Measurements from ENCODE around the gene ACP4. TPM values are rescaled to one million over a fixed set of nuclear protein-coding genes. Genes with fewer than 3 reads are reported as not detected.

Gene ACP4
- total and polyA plus RNA-seq, 2 experiments from 2014 or later = not detected

DNA sequence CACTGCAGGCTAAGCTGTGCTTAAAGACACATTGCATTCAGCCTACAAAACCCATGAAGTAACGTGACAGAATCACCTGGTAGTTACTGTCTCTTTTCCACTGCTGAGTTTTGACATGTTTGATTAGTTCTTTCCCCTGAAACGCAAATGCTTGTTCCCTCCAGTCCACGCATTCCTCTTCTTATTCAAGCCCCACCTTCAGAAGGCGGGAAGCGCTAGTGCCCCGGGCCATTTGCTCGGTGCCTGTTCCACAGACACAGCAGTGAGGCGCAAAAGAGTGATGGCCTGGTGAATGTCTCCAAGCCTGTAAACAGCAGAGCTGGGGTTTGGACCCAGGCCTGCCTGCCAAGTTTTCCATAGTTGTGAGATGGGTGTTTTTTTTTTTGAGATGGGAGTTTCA, 10.9 kb downstream of the ACP4 start (continued):
- TF ChIP-seq, protein P1, sequence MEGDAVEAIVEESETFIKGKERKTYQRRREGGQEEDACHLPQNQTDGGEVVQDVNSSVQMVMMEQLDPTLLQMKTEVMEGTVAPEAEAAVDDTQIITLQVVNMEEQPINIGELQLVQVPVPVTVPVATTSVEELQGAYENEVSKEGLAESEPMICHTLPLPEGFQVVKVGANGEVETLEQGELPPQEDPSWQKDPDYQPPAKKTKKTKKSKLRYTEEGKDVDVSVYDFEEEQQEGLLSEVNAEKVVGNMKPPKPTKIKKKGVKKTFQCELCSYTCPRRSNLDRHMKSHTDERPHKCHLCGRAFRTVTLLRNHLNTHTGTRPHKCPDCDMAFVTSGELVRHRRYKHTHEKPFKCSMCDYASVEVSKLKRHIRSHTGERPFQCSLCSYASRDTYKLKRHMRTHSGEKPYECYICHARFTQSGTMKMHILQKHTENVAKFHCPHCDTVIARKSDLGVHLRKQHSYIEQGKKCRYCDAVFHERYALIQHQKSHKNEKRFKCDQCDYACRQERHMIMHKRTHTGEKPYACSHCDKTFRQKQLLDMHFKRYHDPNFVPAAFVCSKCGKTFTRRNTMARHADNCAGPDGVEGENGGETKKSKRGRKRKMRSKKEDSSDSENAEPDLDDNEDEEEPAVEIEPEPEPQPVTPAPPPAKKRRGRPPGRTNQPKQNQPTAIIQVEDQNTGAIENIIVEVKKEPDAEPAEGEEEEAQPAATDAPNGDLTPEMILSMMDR (conservative IDR thresholded peaks at IDR 0.05; ENCODE audit: low read depth in 2 of 2) = no peak

DNA sequence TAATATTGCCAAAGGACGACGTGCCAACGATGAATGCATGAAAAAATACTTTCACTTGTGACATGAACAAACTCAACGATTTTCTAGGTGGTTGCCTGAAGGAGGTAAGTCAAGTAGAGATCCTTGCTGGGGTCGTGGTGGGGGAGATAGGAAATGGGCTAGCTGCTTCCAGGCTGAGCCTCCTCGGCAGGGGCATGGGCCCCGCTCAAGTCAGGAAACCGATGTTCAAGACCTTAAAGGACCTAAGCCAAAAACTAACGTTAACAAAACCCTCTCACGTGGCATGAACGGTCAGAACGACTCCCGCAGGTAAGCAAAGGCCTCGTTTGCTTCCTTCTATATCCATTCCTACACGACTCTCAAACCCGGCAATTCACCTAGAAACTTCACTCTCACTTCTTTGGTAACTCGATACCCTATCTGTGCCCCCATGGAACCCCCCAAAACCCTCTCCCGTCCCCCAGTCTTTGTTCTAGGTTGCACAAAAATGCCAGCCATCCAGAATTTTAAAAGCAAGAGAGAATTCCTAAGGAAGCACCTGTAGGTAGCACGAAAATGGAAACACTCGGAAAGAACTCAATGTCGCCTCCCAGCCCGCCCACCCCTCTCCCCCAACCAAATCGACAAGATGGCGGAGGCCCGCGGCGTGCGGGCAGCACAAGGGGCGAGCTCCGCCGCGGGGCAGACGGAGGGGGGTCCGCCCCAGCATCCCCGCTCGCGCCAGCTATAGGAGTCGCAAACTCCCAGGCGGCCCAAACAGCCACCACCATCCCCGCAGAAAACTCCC, 13.6 kb downstream of the ACP4 start:
- Histone ChIP-seq H3K4me1 (ENCODE audit: insufficient read depth) (peaks cover 10% of the 10 kb centered on the region; the same call in 1 of the 2 replicates), H3F3A (replicated peaks; ENCODE audit: low read depth) (peaks cover 34% of the 10 kb centered on the region), H2AFZ (no peak overlapping the region), H3K9me2 (ENCODE audit: insufficient read depth) (no peaks in the 10 kb centered on the region), H3K27ac (ENCODE audit: low read depth) (peak overlapping the region; percentile 97), H3K36me3 (ENCODE audit: insufficient read depth) (peaks cover 23% of the 10 kb centered on the region), H3K4me3 (peak overlapping the region; percentile 85), H3K79me2 (replicated peaks; ENCODE audit: insufficient read depth) (peaks cover 52% of the 10 kb centered on the region), H4K20me1 (replicated peaks; ENCODE audit: insufficient read depth) (peaks cover 48% of the 10 kb centered on the region), H3K27me3 (ENCODE audit: insufficient read depth) (0 out of 2 replicates have a peak, but pooled peaks cover under 1% of the 10 kb centered on the region), H3K4me2 (peak overlapping the region; percentile 99)
- DNase-seq (ENCODE audit: low spot score) (peak; percentile 65), ATAC-seq (peak; percentile 54)
- Mint-ChIP-seq H3K4me3 (peak overlapping the region; percentile 98), H3K9me3 (peaks cover 9% of the 10 kb centered on the region; the same call in 2 of the 3 replicates), H3K27ac (peak overlapping the region; percentile 100), H3K36me3 (ENCODE audit: low read depth) (peaks cover 56% of the 10 kb centered on the region), H3K27me3 (ENCODE audit: insufficient read depth, low read depth, poor library complexity) (peaks cover 18% of the 10 kb centered on the region), H3K4me1 (peaks cover 21% of the 10 kb centered on the region)
- TF ChIP-seq NANOG (IDR thresholded peaks at IDR 0.05; ENCODE audit: borderline replicate concordance) (no peak), CREB1 (CRISPR knock-in tag; IDR thresholded peaks at IDR 0.05; ENCODE audit: low read depth) (no peak), ZNF331 (CRISPR knock-in tag; IDR thresholded peaks at IDR 0.05; ENCODE audit: low read depth) (no peak), STAT1 (IDR thresholded peaks at IDR 0.05; ENCODE audit: unreplicated experiment) (no peak), EZH2 (IDR thresholded peaks at IDR 0.05; ENCODE audit: low read depth, unreplicated experiment) (no peak), EZH2phosphoT487 (IDR thresholded peaks at IDR 0.05; ENCODE audit: unreplicated experiment) (no peak), ZNF114 (CRISPR knock-in tag; IDR thresholded peaks at IDR 0.05) (no peak)
- TF ChIP-seq, protein P2, sequence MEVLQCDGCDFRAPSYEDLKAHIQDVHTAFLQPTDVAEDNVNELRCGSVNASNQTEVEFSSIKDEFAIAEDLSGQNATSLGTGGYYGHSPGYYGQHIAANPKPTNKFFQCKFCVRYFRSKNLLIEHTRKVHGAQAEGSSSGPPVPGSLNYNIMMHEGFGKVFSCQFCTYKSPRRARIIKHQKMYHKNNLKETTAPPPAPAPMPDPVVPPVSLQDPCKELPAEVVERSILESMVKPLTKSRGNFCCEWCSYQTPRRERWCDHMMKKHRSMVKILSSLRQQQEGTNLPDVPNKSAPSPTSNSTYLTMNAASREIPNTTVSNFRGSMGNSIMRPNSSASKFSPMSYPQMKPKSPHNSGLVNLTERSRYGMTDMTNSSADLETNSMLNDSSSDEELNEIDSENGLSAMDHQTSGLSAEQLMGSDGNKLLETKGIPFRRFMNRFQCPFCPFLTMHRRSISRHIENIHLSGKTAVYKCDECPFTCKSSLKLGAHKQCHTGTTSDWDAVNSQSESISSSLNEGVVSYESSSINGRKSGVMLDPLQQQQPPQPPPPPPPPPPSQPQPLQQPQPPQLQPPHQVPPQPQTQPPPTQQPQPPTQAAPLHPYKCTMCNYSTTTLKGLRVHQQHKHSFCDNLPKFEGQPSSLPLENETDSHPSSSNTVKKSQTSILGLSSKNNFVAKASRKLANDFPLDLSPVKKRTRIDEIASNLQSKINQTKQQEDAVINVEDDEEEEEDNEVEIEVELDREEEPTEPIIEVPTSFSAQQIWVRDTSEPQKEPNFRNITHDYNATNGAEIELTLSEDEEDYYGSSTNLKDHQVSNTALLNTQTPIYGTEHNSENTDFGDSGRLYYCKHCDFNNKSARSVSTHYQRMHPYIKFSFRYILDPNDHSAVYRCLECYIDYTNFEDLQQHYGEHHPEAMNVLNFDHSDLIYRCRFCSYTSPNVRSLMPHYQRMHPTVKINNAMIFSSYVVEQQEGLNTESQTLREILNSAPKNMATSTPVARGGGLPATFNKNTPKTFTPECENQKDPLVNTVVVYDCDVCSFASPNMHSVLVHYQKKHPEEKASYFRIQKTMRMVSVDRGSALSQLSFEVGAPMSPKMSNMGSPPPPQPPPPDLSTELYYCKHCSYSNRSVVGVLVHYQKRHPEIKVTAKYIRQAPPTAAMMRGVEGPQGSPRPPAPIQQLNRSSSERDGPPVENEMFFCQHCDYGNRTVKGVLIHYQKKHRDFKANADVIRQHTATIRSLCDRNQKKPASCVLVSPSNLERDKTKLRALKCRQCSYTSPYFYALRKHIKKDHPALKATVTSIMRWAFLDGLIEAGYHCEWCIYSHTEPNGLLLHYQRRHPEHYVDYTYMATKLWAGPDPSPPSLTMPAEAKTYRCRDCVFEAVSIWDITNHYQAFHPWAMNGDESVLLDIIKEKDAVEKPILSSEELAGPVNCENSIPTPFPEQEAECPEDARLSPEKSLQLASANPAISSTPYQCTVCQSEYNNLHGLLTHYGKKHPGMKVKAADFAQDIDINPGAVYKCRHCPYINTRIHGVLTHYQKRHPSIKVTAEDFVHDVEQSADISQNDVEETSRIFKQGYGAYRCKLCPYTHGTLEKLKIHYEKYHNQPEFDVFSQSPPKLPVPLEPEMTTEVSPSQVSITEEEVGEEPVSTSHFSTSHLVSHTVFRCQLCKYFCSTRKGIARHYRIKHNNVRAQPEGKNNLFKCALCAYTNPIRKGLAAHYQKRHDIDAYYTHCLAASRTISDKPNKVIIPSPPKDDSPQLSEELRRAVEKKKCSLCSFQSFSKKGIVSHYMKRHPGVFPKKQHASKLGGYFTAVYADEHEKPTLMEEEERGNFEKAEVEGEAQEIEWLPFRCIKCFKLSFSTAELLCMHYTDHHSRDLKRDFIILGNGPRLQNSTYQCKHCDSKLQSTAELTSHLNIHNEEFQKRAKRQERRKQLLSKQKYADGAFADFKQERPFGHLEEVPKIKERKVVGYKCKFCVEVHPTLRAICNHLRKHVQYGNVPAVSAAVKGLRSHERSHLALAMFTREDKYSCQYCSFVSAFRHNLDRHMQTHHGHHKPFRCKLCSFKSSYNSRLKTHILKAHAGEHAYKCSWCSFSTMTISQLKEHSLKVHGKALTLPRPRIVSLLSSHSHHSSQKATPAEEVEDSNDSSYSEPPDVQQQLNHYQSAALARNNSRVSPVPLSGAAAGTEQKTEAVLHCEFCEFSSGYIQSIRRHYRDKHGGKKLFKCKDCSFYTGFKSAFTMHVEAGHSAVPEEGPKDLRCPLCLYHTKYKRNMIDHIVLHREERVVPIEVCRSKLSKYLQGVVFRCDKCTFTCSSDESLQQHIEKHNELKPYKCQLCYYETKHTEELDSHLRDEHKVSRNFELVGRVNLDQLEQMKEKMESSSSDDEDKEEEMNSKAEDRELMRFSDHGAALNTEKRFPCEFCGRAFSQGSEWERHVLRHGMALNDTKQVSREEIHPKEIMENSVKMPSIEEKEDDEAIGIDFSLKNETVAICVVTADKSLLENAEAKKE (CRISPR knock-in tag; IDR thresholded peaks at IDR 0.05) = no peak
- TF ChIP-seq, protein P3, sequence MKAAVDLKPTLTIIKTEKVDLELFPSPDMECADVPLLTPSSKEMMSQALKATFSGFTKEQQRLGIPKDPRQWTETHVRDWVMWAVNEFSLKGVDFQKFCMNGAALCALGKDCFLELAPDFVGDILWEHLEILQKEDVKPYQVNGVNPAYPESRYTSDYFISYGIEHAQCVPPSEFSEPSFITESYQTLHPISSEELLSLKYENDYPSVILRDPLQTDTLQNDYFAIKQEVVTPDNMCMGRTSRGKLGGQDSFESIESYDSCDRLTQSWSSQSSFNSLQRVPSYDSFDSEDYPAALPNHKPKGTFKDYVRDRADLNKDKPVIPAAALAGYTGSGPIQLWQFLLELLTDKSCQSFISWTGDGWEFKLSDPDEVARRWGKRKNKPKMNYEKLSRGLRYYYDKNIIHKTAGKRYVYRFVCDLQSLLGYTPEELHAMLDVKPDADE (IDR thresholded peaks at IDR 0.05) = no peak
- TF ChIP-seq, protein P4, sequence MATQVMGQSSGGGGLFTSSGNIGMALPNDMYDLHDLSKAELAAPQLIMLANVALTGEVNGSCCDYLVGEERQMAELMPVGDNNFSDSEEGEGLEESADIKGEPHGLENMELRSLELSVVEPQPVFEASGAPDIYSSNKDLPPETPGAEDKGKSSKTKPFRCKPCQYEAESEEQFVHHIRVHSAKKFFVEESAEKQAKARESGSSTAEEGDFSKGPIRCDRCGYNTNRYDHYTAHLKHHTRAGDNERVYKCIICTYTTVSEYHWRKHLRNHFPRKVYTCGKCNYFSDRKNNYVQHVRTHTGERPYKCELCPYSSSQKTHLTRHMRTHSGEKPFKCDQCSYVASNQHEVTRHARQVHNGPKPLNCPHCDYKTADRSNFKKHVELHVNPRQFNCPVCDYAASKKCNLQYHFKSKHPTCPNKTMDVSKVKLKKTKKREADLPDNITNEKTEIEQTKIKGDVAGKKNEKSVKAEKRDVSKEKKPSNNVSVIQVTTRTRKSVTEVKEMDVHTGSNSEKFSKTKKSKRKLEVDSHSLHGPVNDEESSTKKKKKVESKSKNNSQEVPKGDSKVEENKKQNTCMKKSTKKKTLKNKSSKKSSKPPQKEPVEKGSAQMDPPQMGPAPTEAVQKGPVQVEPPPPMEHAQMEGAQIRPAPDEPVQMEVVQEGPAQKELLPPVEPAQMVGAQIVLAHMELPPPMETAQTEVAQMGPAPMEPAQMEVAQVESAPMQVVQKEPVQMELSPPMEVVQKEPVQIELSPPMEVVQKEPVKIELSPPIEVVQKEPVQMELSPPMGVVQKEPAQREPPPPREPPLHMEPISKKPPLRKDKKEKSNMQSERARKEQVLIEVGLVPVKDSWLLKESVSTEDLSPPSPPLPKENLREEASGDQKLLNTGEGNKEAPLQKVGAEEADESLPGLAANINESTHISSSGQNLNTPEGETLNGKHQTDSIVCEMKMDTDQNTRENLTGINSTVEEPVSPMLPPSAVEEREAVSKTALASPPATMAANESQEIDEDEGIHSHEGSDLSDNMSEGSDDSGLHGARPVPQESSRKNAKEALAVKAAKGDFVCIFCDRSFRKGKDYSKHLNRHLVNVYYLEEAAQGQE (IDR thresholded peaks at IDR 0.05; ENCODE audit: unreplicated experiment) = no peak

Measured in GM23338 (cell line).